Measurements from ENCODE around the gene DUSP15.
"Not testable (repeated sequence)": the region's sequence is repeated elsewhere in the genome, so short reads cannot be mapped to it uniquely, and the experiment has no call there.

DUSP15 gene

GRCh38 chr20:31837896-31838397, 32.4 kb downstream of the DUSP15 start:
- DNase-seq: no peak

DNA sequence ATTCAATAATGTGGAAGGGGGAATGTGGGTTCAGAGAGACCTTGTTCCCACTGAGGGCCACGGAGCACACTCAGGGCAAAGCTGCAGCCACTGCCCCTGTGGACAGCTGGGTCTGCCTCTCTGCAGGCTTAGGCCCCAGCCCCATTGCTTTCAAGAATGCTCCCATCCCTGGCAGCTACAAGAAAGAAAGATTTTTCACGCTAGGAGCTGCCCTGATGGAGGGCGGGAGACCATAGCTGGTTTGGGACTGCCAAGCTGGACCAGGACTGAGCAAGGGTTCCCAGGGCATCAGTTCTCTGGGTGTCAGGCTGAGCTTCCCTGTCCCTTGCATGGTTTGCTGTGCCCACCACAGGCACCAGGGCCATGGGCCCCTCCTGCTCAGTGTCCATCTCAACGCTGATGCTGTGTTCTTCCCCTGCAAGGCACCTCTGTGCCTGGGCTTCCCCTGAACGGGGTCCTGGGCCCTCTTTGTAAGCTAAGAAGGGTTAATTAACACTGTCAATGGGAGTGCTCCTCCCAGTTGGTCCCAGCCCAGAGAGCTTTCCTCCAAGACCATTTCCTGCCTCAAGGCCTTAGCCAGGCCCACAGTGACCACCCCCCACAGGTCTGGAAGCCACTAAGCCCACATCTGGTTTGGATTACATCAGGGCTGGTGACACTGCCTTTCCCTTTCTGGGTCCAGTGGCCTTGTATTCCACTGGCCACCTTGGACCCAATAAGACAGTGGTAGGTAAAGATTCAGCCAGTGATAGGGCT, 33.3 kb downstream of the DUSP15 start:
- DNase-seq: no peak

GRCh38 chr20:31835977-31836852, 34.1 kb downstream of the DUSP15 start:
- no peak for DNase-seq

GRCh38 chr20:31835554-31835953, 34.8 kb downstream of the DUSP15 start:
- no peak for DNase-seq

DNA sequence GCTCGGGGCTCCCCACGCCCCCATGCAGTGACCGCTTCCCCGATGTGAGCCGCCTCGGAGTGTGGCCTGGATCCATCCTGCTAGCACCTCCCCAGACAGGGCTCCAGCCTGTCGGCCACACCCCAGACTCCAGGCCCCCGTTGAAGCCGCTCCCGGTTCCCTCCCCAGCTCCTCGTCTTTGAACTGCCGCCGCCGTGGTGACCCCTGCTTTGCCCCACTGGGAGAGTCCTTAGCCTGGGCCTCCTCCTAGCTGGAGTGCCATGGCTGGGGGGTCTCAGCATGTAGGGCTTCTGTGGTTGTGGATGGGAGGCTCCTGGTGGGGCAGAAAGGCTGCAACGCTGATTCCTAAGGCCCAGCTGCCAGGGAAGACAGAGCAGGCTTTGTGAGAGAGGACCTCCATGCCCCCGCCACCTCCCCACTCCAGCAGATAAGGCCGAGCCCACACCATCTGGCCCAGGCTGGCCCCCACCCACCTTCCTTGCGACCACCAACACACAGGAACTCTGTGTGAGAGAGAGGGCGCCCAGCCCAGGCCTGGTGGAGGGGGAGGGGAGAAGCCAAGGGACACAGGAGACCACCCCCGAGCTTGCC, 36.3 kb downstream of the DUSP15 start:
- DNase-seq: no peak

DNA sequence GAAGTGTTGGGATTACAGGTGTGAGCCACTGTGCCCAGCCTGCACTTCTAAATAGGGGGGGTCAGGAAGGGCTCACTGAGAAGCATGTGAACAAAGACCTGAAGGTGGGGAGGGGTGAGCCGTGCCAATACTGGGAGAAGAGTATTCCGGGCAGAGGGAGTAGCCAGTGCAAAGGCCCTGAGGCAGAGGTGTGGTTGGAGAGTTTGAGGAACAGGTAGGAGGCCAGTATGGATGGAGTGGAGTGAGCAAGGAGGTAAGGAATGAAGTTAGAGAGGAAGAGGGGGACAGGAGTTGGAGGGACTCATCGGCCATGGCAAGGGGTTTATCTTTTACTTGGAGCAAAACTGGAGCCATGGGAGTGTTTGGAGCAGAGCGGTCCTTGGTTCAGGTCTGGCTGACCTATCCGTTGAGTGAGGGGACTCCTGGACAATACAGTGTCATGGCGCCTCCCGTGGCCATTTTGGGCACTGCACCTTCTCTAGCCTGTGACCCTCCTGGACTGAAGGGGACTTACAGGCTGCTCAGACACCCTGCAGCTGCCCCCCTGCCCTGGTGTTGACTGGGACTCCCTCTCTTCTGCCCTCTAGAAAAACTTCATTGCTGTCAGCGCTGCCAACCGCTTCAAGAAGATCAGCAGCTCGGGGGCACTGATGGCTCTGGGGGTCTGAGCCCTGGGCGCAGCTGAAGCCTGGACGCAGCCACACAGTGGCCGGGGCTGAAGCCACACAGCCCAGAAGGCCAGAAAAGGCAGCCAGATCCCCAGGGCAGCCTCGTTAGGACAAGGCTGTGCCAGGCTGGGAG, 37.0 kb downstream of the DUSP15 start:
- DNase-seq: no peak

GRCh38 chr20:31831771-31832306, 38.5 kb downstream of the DUSP15 start:
- no peak for DNase-seq

DNA sequence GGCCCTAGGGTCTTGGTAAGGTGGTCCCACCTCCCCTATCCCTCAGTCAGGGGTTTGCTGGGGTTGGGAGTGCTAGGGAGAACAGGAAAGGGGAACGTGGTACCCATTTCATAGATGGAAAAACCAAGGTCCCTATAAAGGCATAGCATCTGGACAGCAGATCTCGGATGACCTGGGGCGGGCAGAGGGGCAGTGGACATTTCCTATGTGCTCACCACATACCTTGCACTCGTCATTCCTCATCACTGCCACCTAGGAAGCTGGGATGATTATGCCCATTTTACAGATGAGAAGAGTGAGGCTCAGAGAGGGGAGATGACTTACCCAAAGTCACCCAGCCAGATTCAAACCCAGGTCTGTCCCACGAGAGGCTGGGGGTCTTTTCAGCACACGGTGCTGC, 39.1 kb downstream of the DUSP15 start:
- DNase-seq: no peak

- no peak for DNase-seq
These were observed 39.8 kb downstream of the DUSP15 start for GRCh38 chr20:31830406-31830981.

DNA sequence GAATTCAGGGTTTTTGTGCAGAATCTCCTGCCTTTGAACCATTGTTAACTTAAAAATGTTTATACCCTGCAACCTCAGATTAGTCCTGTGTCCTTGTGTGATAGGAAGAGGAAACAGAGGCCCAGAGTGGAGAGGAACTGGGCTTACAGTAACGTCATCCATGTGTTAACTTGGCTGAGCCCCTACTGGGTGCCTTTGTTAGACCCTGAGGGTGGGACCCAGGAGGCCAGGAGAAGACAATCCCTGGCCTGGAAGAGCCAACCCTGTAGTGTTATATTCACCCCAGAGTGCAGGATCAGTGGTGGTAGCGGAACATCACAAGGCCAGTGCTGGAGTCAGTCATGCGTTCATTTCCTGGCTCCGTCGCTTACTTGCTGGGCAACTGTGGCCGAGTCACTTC, 40.6 kb downstream of the DUSP15 start:
- no peak for DNase-seq

- DNase-seq: not testable (repeated sequence)
These were observed 42.3 kb downstream of the DUSP15 start for GRCh38 chr20:31828016-31828415.

DNA sequence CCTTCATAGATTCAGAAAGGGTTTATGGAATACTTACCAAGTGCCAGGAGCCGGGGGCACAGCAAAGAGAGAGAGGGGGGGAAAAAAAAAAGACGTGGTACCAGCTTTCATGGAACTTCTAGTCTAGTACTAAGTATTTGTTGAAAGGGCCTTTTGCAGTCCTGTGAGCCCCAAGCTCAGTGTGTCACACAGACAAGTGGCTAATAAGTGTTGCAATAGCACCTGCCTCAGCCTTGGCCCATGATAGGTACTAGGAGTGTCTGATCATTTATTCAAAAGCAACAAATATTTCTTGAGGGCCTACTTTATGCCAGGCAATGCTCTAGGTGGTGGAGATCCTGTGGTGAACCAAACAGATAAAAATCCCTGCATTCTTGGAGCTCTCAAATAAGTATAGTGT, 43.3 kb downstream of the DUSP15 start:
- no peak for DNase-seq

DNA sequence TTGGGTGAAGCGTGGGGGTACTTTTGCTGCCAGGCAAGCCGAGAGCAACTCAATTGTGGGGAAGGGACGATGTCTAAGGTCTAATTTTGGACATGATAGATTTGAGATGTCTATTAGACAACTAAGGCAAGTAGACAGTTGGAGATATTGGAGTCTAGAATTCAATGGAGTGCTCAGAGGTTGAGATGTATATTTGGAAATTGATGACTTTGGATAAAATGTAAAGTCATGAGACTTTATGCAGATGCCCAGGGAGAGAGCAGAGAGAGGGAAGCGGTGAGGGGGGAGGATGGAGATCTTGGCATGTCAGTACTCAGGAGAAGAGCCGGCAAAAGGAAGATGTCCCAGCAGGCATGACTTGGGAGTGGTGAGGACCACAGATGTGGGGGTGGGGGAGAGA, 44.3 kb downstream of the DUSP15 start:
- DNase-seq: no peak

DNA sequence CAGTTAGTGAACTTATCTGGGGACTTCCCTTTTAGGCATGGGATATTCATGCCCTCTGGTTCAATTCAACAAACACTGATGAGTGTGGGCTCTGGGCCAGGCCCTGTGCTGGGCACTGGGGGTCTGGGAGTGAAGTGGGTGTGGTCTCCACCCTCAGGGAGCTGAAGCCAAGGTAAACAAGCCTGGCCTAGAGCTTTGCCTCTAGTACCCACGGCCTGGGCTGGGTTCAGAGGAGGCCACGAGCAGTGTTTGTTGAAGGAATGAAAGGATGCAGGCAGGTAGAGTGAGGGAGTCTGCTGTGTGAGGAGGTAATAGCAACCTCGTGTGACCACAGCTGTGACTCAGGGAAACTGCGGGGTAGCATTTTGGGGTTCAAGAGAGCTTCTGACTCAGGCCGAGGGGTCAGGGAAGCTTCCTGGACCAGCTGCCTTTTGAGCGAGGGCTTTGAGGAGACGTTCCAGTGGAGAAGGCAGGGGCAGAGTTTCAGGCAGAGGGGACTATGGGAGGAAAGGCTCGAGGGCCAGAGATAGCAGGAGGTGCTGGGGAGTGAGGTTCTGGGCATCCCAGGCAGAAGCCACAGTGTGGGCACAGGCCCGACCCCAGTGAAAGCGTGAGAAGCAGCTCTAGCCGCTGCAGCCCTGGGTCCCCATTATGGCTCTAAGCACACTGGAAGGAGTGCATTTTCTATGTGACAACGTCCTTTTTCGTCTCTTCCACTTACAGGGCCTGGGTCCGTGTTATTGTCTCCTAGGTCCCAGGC, 45.6 kb downstream of the DUSP15 start:
- DNase-seq: no peak

- no peak for DNase-seq
These were observed 46.2 kb downstream of the DUSP15 start for GRCh38 chr20:31824125-31824485.

GRCh38 chr20:31823360-31824124, 46.8 kb downstream of the DUSP15 start:
- no peak for DNase-seq

GRCh38 chr20:31822421-31823330, 47.7 kb downstream of the DUSP15 start:
- no peak for DNase-seq

- DNase-seq: no peak
These were observed 48.9 kb downstream of the DUSP15 start for GRCh38 chr20:31821427-31821826.

DNA sequence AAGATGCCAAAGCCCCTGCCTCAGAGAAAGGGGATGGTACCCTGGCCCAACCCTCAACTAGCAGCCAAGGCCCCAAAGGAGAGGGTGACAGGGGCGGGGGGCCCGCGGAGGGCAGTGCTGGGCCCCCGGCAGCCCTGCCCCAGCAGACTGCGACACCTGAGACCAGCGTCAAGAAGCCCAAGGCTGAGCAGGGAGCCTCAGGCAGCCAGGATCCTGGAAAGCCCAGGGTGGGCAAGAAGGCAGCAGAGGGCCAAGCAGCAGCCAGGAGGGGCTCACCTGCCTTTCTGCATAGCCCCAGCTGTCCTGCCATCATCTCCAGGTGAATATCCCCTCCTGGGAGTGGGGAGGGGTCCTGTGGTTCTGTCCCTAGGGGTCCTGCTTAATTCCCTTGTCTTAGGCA, 50.1 kb downstream of the DUSP15 start:
- no peak for DNase-seq
